Measurements from ENCODE around the gene DLG2.

DLG2 gene

GRCh38 chr11:85666687-85667086 lies 39.5 kb upstream of the DLG2 start:
- no peaks in the 10 kb centered on the region for H3K9me3 ChIP-seq
- no peak overlapping the region for H3K27ac ChIP-seq
- TF ChIP-seq CTCF (IDR thresholded peaks at IDR 0.05), result no peak
- H3K4me3 ChIP-seq (ENCODE audit: low read depth in 1 of 2, low read length in 1 of 2), result no peak overlapping the region
- no peaks in the 10 kb centered on the region for H3K27me3 ChIP-seq
- peaks cover 23 to 28% of the 10 kb centered on the region in 2 experiments for H3K4me1 ChIP-seq (ENCODE audit: control insufficient read depth in 1 of 2, insufficient read depth in 1 of 2, low read depth in 1 of 2, low read length in 1 of 2)
- no peaks in the 10 kb centered on the region for H3K36me3 ChIP-seq

GRCh38 chr11:85665733-85666132 lies 38.6 kb upstream of the DLG2 start:
- H3K9me3 ChIP-seq, result no peaks in the 10 kb centered on the region
- H3K4me1 ChIP-seq (ENCODE audit: control insufficient read depth in 1 of 2, insufficient read depth in 1 of 2, low read depth in 1 of 2, low read length in 1 of 2), result peaks cover 23 to 28% of the 10 kb centered on the region in 2 experiments
- no peak for TF ChIP-seq CTCF (IDR thresholded peaks at IDR 0.05)
- H3K4me3 ChIP-seq (ENCODE audit: low read depth in 1 of 2, low read length in 1 of 2), result no peak overlapping the region
- no peaks in the 10 kb centered on the region for H3K36me3 ChIP-seq
- H3K27ac ChIP-seq, result no peak overlapping the region
- H3K27me3 ChIP-seq, result no peaks in the 10 kb centered on the region

GRCh38 chr11:85664615-85665481 lies 37.7 kb upstream of the DLG2 start, which contains the start of gene CREBZF:
TSS of gene CREBZF (minus strand) at chr11:85665129. CDS start at chr11:85664875, 254 bp downstream.
- Histone ChIP-seq H3K27me3 (no peaks in the 10 kb centered on the region), H3K4me3 (ENCODE audit: low read depth in 1 of 2, low read length in 1 of 2) (peak within 1 kb of the TSS; percentile 89 to 95), H3K4me1 (ENCODE audit: control insufficient read depth in 1 of 2, insufficient read depth in 1 of 2, low read depth in 1 of 2, low read length in 1 of 2) (peaks cover 23 to 28% of the 10 kb centered on the region in 2 experiments), H3K27ac (peak within 1 kb of the TSS; percentile 92), H3K36me3 (peaks cover 8% of the 10 kb centered on the region), H3K9me3 (no peaks in the 10 kb centered on the region)
- TF ChIP-seq CTCF (IDR thresholded peaks at IDR 0.05), result no peak

- Histone ChIP-seq H3K4me1 (ENCODE audit: control insufficient read depth in 1 of 2, insufficient read depth in 1 of 2, low read depth in 1 of 2, low read length in 1 of 2) (peaks cover 23 to 28% of the 10 kb centered on the region in 2 experiments), H3K36me3 (peaks cover 14% of the 10 kb centered on the region)
Observed at GRCh38 chr11:85663753-85664614, 36.8 kb upstream of the DLG2 start.

More at GRCh38 chr11:85663753-85664614, 36.8 kb upstream of the DLG2 start:
- peak; percentile 46 for TF ChIP-seq CTCF (IDR thresholded peaks at IDR 0.05)
- Histone ChIP-seq H3K27me3 (no peaks in the 10 kb centered on the region), H3K27ac (peak overlapping the region; percentile 92), H3K9me3 (no peaks in the 10 kb centered on the region), H3K4me3 (ENCODE audit: low read depth in 1 of 2, low read length in 1 of 2) (peak overlapping the region; percentile 89 to 95)

Measured in neutrophil (primary cell).